Measurements from ENCODE around the gene SLC4A4.

Gene SLC4A4

DNA sequence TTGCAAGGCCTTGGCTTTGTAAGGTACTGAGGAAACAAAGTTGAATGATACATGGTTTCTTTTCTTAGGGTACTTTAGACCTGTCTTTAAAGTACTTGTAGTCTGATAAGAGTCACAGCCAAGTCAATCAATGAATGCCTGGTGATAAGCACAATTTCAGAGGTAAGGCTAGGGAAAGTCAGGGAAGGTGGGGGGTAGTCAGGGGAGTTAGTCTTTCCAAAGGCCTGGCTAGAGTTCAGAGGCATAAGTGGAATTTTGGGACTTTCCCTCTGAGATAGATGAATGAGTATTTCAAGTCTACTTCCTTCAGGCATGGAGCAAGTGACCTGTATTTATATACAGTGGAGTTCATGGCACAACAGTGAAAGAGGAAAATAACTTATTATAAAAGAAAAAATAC, 78.3 kb downstream of the SLC4A4 start:
- ATAC-seq, result no peak

DNA sequence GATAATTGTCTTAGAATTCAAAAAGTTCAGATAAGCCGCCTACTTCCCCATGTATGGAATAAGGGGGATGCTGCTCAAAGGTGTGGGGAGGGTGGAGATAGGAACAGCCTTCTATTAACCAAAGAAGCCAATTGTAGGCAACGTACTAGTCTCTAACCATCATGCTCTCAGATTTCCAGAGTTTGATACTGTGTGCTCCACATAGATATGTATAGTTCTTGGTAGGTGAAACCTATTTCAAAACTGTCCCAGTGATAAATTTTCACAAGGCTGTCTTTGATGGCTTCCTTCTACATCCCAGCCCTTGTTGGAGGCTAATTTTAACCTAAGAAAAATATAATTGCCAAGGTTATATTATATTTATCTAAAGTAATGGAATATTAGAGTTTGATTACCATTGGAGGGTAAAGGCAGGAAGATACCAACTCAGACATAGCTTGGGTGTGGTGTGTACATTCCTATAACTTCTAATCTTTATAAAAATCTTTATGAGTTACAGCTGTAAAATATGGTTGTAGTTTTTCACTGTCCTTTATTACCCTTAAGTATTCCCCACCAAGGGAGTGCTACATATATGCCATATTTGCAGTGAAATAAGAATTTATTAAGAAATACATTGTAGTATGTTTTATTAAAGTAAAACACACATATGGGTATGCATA, 87.7 kb downstream of the SLC4A4 start:
- ATAC-seq, result no peak

GRCh38 chr4:71429106-71429505, 90.3 kb downstream of the SLC4A4 start:
- no peak for ATAC-seq

DNA sequence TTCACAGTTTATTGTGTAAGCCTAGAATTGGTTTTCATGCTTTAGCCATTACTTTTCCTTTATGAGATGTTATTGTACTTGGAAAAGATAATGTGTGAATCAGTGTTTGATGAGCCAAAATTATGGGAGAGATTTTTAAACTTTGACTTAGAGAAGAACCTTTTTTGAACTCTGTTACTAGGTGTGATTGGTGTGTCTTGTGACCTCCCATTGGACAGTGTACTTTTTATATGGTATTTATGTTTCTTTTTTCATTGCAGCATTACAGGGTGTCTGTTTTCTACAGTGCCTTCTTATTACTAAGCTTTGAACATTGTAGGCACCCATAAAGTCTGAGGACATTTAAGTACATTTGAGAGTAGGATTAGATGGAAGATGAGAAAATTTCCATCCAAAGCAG, 91.1 kb downstream of the SLC4A4 start:
- no peak for ATAC-seq

DNA sequence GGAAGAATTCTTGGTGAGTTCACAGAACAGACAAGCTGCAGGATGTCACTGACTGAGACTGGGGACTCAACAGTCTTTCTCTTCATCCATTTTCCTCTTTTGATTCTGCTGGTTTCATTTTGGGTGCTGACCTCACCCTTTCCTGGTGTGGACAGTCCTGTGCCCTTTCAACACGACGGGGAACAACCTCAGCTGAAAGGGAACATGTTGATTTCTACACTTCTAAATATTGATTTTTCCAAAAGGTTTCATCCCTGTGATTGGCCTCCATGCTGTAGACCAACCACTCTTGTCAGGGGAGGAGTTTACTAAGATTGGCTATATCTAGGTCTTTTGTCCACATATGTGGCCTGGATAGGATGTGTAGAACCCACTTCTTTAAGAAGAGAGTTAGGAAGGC, 91.8 kb downstream of the SLC4A4 start:
- ATAC-seq, result no peak

GRCh38 chr4:71440612-71441011, 101.8 kb downstream of the SLC4A4 start:
- ATAC-seq, result no peak

- ATAC-seq, result no peak
Measured at GRCh38 chr4:71441186-71442169, 102.7 kb downstream of the SLC4A4 start.

GRCh38 chr4:71442336-71442735, 103.5 kb downstream of the SLC4A4 start:
- ATAC-seq, result no peak

GRCh38 chr4:71444395-71444794, 105.6 kb downstream of the SLC4A4 start:
- no peak for ATAC-seq

DNA sequence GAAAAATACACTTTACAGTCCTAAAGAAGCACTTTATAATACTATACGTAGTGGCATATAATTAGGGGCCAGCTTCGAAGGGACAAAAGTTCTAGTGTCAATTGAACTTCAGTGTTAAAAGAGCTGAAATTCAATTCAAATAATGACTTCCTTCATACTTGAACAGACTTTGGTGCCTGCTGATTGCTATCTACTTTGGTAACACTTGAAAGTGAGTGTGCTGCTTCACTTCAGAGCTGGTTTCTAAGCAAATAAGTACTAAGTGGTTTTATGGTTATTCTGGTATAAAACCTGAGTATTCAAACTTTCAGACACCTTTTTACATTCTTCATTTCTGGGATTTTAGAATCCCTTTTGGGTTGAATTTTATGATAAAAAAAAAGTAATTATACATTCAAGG, 107.0 kb downstream of the SLC4A4 start:
- ATAC-seq, result no peak

GRCh38 chr4:71446479-71447081, 107.8 kb downstream of the SLC4A4 start:
- ATAC-seq, result no peak

DNA sequence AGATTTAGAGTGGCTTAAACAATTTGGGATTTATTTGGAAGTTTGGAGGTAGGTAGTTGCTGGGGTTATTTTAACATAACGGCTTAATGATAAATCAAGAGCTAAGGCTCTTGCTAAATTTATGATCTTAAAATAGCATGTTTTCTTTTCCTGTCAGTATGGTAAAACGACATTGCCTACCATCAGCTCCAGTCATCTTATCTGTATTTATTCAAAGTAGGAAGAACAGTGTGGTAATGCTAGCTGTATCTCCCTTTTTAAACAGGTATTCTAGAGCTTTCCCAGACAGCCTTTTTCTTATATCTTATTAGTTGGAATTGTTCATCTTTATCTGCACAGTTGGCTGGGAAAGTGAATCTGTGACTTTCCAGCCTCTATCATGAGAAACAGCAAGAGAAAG, 110.2 kb downstream of the SLC4A4 start:
- no peak for ATAC-seq

- no peak for ATAC-seq
Measured at GRCh38 chr4:71449878-71450277, 111.1 kb downstream of the SLC4A4 start.

DNA sequence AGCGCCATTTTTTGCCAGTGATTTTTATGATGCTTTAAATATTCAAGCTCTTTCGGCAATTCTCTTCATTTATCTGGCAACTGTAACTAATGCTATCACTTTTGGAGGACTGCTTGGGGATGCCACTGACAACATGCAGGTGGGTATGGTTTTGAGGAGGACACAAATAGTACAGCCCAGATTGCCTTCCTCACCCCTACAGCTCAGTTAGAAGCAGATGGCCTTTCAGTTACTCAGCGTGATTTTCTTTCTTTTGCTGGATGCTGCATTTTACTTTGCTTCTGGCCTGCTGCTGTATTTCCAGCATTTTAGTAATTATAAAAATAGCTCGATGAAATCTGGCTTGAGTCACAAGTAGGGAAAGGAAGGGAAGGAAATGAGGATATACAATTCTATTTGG, 114.7 kb downstream of the SLC4A4 start:
- ATAC-seq, result no peak

DNA sequence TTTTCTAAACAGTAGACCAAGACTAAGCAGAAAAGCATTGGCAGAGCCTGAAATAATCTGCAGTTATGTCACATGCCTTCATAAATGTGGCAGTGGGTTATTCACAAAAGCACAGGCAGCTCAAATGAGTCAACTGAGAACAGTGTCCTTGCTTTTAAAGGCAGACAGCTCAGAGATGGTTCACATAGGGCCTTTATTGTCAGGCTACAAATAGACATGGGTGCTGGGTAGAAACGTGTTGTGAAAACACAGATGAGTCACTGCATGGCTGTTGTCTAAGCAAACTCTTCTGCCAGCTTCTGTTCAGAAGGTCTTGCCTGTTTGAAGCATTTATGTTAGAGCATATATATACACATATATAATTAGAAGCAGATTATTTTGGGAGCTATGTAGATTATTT, 118.0 kb downstream of the SLC4A4 start:
- ATAC-seq, result no peak

- no peak for ATAC-seq
Measured at GRCh38 chr4:71460371-71460770, 121.6 kb downstream of the SLC4A4 start.

- no peak for ATAC-seq
Measured at GRCh38 chr4:71461422-71461821, 122.6 kb downstream of the SLC4A4 start.

DNA sequence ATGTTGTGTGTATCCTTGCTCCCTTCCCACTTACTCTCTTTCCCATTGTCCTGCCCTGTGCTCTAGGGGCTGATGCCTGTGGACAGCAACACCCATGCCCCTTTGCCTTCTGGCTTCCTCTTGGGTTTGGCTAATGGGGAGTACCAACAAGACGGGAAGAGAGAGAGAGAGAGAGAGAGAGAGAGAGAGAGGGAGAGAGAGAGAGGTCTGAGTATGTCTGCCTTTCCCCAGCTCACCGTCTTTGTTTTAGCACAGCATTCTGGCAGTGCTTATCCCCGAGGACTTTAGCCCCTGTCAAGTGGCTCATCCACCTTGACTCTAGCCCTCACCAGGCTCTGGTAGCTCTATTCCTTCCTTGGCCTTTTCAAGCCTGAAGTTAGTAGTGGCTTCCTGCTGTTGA, 128.0 kb downstream of the SLC4A4 start:
- ATAC-seq, result no peak

- ATAC-seq, result no peak
Measured at GRCh38 chr4:71468116-71468710, 129.4 kb downstream of the SLC4A4 start.

DNA sequence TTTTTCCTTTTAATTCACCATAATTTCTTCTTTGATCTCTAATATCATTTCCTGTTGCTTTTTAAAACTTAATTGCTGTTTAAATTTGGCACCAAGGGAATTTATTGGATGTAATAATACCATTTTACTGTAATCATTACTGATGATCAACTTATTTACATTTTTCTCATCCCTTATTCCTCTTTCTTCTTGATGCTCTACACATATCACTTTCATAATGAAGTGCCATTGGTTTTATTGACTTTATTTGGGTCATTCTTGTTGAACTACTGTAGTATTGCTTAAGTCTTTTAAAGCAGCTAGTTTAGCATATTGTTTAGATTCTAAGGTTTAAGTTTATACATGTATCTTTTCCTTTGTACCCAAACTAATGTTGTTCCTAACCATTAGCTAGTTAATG, 130.7 kb downstream of the SLC4A4 start:
- ATAC-seq, result no peak

- no peak for ATAC-seq
Measured at GRCh38 chr4:71470524-71470923, 131.7 kb downstream of the SLC4A4 start.

- no peak for ATAC-seq
Measured at GRCh38 chr4:71472946-71473345, 134.1 kb downstream of the SLC4A4 start.

DNA sequence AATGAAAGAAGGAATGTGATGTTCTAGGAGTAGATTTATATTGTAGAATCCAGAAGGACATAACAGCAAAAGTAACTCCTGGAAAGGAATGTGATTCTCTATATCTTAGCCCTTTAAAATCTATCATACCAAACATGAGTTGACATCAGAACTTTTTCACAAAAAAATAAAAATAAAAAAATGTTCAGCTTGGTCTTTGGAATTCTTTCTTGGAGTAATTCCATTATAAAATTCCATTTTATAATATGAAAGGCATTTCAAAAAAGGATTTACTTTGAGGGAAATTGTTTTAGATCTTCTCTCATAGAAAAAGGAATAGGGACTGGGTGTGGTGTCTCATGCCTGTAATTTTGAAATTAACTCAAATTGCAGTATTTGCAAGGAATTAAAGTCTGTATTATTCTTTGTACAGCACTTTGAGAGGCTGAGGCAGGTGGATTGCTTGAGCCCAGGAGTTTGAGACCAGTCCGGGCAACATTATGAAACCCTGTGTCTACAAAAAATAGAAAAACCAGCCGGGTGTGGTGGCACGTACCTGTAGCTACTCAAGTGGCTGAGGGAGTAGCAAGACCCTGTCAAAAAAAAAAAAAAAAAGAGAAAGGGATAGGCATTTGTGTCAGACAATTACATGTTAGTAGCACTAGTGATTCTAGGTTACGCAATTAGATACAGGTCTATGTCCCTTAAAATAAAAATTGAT, 134.9 kb downstream of the SLC4A4 start:
- ATAC-seq, result no peak
